NCI-H82 treated with DMSO at 0.1 percent for 48 hours (cell line): Measurements from ENCODE around the gene NAA11.
"Not testable (repeated sequence)": the region's sequence is repeated elsewhere in the genome, so short reads cannot be mapped to it uniquely, and the experiment has no call there.

Experiments
- DNase-seq: peaks from one replicate; lab custom pipeline; 2025; ENCODE audit not compliant: unreplicated experiment; lab: John Stamatoyannopoulos, UW

The NAA11 gene

DNA sequence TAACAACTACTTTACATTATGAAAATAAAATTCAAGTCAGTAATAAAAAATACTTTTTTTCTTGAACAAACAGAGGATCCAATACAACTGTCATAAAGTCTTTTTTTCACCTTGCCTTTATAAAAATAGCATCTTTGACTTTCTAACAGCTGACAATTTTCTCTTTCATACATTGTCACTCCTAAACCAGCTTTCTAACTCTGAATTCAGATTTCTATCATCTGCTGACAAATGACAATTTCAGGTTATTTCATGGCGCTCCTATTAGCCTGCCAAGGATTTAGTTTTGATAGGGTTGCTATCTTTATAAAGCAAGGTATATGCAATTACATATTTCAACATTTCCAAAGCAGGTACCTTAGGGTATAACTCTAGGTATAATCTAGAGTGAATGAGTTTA, 14.6 kb downstream of the NAA11 start:
- no peak for DNase-seq

DNA sequence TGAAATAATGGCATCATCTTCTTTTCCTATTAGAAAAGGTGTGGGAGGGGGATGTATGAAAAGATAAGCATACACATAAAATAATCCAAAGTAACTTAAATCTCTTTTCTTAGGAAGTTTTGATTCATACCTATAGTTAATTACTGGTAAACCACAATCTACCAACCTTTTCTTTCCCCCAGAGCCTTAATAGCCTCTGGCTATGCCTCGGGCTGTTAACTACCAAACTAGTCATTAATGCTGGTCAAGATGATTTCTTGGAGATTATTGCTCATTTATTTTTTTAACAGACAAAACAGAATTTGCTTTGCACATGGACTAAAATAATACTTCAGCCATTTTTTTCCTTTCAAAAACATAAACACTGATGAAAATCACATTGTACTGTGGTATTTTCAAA, 16.9 kb downstream of the NAA11 start:
- DNase-seq, result no peak

DNA sequence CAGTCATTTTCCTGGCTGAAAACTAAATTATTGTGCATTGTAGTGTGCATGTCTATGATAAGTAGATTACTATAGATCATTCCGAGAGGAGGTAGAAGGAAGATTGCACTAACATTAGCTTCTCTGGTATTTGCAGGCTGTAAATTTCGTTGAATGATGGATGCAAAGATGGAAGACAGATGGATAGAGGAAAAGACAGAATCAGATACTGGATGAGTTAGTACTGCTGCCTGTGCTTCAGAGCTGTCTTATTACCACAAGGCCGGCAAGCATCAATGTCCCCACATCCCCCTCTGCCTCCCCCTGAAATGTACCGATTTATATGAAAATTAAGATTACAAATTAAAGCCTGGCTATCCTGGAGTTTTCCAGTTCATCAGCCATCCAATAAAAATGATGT, 17.7 kb downstream of the NAA11 start:
- DNase-seq, result no peak

DNA sequence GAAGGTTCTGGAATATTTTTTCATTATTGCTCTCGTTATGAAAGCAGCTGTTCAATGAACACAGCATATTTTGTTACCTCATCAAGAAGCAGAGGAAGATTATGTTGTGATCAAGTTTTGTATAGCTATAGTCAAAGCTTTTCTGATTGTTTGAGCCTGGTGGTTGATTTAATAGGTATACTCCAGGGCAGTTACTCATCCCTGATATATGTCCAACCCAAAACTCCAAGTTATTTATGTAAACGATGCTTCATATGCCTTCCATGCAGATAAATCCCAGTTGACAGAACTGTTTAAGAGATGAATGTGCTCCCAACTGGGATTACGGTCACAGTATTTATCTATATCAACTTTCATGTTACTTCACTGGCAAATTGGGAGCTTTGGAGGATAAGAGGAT, 19.1 kb downstream of the NAA11 start:
- DNase-seq, result peak; percentile 58

DNA sequence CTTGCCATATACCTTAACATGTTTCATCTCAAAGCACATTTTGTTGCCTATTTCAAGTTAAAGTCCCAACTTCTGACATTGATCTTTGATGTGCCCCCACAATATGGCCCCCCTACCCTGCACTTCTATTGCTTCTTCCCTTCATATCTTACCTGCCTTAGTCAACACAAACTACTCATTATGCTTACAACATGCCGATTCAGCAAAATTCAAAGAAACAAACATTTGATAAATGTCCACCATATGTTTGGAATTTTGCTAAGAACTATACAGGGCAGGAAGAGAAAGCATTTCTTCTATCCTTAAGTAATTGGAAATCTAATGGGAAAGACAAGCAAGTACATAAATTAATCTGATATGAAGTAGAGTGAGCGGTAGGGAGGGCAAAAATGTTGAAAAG, 25.6 kb downstream of the NAA11 start:
- no peak for DNase-seq

DNA sequence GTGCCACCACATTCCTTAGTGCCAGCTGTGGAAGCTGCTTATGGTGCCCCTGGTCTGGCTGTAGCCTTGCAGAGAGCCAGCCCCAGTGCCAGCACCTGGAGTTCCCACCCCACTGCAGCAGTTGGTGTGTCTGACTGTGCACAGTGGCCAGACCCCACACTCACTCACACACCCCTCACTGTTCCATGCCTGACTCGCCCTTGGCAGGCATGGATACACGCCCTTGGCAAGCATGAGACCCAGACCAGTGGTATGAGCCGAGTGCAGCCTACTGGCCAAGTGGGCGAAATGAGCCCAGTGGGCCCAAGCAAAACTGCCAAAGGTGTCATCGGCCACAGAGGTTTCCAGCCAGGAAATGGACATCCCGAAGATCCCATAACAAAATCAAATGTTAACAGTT, 27.4 kb downstream of the NAA11 start:
- DNase-seq, result no peak

DNA sequence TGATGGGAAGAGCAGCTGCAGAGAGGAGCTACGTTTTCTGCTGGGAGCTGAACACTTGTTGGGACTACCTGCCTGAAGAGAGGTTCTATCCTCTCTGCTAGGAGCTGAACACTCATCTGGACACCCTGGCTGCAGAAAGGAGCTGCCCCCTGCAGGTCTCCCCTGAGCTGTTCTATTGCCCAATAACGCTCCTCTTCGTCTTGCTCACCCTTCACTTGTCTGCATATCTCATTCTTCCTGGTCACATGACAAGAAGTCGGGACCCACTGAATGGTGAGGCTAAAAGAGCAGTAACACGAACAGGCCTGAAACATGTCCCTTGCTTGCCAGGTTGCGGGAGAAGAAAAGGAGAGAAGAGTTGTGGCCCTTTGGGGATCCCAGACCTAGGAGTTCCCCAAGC, 27.8 kb downstream of the NAA11 start:
- no peak for DNase-seq

DNA sequence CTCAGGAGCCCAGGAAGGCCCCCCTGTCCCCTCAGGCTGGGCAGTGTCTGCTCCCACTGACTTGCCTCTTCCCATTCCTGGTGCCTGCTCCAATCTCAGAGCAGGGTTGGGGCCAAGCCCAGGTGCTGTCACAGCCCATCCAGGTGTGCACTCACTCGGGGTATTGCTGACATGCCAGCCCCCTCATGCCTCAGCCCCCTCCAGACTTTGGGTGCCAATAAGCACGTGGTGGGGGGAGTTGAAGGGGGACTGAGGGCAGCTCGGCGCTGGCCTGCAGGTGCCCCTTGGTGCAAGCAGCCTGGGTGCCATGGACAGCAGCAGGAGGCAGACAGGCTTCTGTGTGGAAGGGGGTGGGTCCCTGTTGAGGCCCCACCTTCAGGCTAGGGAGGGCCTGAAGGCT, 28.4 kb downstream of the NAA11 start:
- DNase-seq, result no peak

DNA sequence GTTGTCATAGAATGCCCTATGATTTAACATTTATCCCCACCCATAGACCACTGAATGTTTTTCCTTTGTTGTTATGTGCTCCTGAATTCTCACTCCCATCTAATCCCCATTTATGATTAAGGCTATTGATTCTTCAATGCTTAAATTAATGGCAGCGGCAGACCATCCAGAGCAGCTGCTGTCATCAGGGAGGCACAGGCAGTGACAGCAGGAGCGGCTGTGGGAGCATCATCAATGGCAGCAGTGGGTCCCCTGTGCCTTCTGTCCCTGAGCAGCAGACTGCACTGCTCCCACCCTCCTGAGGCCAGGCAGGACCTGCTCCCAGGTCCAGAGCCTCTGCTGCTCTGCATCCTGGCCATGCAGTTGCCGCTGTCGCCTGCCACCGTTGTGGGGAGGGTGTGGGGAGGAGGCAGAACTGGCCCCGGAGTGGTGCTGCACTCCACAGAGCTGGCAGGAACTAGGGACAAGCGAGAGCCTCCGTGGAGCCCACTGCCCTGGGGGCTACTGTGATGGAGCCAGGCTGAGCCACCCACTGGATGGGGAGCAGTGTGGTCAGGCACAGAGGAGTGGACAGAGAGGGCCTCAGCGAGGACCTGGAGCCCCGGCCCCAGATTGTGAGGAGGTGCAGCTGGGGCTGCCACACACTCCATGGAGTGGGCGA, 29.0 kb downstream of the NAA11 start:
- no peak for DNase-seq

DNA sequence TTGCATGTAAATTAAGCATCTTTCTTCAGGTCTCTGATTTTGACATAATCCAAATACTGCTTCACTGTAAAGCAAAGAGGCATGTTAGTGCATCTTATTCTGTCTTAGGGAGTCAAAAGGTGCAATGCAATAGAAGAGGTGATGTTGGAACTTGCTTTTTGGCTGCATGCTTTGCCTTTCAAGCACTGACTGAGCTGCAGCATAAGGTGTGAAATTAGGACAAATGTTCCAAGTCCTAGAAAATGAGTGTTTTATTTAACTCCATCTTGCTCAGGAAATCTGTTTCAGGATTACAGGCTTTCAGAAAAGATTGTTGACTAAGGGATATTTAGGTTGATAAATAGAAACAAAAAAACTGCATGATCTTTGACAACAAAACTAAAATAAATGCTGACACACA, 30.8 kb downstream of the NAA11 start:
- DNase-seq, result no peak

DNA sequence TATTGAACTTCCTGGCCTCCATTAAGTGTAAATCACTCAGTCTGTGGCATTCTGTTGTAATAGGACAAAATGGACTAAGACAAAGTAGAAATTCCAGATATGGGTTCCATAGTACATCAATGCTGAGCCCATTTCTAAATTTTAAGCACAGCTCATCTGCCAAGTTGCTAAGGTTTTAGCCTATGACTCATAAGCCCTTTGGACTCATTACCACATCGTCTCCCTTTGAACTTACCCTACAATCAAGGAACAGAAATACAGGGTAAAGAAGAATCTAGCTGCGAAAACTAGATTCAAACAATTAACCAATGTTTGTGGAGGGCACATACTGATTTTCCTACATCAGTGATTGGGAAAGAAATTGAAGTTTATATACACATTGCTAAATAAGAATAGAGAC, 31.8 kb downstream of the NAA11 start:
- no peak for DNase-seq

DNA sequence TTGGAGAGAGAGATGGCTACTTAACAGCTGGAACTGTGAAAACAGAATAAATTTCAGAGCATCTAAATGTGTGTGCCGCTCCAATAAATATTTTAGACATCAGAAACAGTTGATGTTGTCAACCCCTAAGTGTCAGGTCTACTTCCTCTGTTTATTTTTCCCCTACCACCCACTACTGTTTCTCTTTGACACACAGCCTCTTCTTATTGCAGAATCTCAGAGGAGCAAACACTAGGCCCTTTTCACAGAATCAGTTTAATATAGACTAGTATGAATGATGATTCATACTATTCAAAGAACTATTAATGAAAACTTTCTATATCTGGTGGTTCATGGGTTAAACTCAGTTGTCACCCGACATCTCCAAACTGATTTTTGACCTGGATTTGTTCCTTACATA, 33.9 kb downstream of the NAA11 start:
- DNase-seq, result no peak

DNA sequence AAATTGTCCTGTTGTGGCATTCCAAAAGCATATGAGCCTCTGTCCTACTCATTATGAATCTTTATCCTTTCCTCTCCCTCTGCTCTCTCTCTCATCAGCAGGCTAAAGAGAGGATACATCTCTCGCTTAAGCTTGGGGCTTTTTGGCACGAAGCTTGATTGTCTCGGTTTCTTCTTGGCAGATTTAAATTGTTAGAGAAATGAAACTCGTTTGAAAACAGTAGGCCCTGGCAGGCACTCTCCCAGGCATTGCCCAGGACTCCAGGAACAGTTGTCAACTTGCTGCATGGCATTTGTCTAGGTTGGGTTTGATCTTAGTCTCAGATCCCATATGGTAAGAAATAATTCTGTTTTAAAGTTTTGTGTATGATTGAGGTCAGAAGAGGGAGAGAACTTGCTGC, 35.5 kb downstream of the NAA11 start:
- DNase-seq, result no peak

DNA sequence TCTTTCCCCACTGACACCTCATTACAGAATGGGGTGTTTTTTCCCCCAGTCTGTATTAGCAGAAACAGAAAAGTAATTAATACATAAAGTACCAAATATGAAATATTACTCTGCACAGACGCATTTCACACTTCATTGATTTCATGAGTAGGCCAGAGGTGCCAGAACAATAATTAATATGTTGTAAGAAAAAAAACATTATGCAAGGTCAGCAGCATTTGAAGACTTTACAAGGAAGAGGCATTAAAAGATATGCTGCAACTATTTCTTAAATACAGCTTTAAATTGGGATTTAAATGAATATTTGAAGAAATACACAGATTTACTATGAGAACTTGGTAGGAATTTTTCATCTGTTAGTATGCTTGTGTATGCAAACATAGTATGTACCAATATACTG, 37.7 kb downstream of the NAA11 start:
- DNase-seq, result no peak

DNA sequence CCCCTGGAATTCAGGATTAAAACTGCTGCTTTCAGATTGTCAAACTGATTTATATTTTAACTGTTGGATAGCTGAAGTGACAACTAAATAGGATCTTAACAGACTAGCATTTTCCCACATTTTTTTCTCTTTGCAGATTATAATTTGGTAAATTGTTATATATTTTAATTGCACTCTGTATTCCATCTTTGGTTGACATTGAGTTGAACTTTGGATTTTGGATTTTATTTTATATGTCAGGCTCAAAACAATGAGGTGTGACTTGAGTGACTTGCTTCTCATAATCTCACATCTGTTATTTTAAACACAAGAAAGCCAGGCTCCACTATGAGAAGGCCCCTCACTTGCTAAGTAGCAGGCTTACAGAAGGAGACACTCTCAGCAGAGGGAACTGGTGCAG, 38.1 kb downstream of the NAA11 start:
- no peak for DNase-seq

DNA sequence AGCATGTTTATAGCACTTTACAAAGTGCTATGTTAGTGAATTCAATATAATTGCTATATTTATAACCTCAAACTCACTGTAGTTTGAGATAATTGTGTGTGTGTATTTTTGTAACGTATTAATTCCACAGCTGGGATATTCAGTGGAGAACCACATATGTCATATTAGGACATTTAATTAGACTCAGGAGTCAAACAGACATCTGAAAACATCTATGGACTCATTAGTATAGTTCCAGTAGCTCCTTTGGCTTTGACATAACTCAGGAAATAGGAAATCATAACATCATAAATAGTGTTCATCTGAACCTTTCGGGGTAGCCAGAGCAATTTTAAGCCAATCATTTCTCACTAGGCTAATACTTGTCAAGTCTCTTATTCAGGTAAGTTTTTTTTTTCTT, 38.8 kb downstream of the NAA11 start:
- no peak for DNase-seq

DNA sequence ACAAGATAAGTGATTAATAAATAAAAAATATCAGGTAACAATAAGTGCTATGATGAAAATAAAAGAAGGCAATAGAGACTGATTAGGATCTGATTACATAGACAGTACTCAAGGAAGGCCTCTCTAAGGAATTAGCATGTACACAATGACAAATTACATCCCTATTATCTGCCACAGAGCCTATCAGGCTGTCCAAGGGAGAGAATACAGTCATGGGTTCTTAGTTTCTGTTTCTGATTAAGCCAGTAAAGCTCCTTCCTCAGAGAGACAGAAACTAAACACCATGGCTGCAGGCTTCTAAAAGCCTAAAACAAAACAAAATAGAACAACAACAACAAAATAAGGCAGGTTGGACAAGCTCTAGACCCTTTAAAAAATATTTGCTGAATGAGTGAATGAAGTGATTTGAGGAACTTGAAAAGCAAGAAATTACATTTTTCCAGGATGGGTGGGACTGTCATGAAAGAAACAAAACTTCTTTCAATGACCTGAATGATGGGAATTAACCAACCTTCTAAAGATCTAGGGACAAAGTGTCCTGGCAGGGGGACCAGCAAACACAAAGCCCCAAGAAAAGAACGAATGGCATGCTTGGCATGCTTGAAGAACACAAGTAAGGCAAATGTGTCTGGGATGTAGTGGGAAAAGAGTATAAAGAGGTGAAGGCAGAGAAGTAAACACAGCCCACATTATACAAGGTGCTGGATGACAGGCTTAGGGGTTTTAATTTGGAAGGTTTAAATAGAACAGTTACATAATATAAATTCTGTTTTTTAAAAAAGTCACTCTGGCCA, 44.1 kb downstream of the NAA11 start:
- no peak for DNase-seq

DNA sequence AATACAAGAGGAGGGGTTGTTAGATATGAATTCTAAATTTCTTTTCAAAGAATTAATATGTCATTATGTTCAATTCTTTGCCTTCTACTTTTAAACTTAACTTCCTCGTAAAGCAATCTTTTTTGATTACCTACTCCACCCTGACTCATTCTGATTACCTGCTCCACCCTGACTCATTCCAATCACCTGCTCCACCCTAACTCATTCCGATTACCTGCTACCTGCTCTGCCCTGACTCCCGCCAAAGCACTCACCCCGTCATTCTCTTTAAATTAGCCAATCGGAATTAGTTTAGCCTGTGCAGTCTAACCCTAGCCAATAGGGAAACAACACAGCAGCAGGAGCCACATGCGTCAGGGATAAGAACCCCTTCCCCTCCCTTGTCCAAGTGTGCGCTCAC, 48.4 kb downstream of the NAA11 start:
- not testable (repeated sequence) for DNase-seq

DNA sequence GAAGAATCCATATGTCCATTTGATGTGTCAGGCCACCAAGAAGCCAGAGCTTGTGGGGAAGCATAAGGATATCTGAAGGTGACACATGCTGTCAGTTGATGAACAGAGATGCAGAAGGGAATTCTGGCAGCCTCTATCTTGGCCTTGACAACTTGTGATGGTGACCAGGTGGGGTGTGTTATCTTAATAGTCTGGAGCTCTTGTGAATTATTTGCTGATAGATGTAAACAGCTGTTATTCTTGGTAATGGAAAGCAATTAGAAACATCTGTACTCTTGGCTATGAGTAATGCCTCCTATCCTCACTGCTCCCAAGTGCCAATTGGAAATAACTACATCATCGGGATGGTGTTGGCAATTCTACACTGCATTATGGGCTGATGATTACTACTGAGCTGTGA, 51.9 kb downstream of the NAA11 start:
- DNase-seq, result no peak

DNA sequence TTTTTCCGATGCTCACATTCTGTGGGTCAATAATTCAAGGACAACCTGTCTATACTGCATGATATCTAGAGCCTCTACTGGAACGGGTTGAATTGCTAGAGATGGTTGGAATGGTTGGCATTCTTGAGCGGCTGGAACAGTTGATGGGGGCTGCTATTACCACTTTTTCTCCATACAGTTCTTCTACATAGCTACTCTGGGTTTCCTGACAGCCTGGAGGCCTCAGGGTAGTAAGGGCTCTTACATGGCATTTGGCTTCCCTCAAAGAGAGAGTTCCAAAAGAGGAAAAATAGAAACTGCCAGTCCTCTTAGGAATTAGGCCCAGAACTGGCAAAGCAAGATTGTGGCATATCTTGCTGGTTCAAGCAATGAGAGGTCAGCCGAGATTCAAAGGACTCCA, 53.1 kb downstream of the NAA11 start:
- no peak for DNase-seq

DNA sequence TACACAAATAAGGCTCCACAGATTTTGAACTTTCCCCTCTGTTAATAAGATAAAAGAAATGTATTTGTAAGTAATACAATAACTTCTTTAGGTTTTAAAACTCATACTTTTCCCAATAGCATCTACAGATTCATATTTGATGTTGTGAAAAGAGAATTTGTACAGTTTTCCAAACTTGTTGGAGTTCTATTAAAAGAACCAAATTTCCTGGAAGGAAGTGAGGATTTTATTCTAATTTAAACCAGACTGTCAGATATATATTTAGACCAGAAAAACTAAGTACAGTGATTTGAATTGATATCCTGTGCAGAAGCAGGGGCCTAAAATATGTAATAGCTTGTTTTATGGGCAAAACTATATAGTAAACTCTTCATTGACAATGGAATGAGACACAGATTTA, 53.7 kb downstream of the NAA11 start:
- DNase-seq, result no peak

DNA sequence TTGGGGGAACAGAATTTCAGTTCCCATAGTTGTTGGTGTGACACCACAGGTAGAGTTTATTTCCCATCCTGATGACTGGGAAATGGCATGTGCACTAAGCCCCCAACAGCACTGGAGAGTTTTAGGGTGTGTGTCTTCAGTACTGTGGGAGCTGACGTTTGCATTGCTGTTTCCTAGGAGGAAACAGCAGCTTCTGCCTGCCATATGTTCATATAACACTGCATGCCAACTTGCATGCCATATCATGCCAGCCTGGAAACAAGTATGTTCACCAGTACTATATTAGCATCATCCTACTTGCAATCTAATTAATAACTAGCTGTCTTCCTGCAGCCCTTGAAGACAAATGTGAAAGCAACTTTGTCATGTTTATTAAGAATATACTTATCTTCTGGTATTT, 58.2 kb downstream of the NAA11 start:
- DNase-seq, result no peak
